DMS53 (cell line): Measurements from ENCODE around the gene ANO10.
"Not testable (repeated sequence)": the region's sequence is repeated elsewhere in the genome, so short reads cannot be mapped to it uniquely, and the experiment has no call there.

Experiments
- DNase-seq: peaks from one replicate; lab custom pipeline; 2025; lab: John Stamatoyannopoulos, UW

Gene ANO10

GRCh38 chr3:43621656-43622432 lies at the start of gene ANO10:
ANO10 (minus strand) TSS chr3:43622011; CDS start chr3:43605852, 16,159 bp downstream.
- peak; percentile 95 for DNase-seq

DNA sequence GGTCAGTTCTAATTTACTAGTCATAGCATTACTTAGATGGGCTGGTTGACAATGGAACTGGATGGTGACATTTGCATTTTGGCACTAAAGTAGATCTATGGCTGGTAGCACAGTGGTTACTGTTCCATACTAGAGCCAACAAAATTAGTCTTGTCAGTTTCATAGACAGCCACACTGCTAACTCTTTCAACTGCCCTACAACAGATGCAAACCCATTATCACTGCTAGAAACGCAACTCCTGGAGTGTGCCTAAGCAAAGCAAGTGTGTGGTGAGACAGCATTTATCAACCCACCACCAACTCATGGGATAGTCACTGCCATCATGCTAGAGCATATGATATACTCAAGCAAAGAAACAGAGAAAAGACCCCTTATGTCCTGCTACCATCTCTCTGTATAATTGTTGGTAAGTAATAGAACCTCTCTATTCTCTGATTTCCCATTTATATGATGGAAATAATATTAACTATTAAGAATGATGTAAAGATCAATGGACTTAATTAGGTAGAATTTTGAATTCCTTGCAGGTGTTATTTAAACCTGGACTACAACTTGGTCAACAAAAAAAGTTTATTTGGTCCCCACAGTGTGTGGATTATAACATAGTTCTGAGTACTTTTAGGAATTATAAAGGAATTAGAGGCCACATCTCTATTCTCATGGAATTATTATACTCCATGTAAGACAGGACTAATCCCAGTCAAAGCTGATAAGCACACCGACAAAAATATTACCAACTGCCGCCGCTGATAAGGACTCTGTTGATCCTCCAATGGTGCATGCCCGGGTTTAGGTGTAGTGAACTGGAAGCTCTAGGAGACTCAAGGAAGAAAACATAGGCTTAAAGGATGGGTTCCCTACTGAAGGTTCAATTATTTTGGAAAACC lies 49.1 kb upstream of the ANO10 start:
- DNase-seq = no peak

DNA sequence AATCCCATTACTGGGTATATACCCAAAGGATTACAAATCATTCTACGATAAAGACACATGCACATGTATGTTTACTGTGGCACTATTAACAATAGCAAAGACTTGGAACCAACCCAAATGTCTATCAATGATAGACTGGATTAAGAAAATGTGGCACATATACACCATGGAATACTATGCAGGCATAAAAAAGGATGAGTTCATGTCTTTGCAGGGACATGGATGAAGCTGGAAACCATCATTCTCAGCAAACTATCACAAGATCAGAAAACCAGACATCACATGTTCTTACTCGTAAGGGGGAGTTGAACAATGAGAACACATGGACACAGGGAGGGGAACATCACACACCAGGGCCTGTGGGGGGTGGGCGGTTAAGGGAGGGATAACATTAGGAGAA lies 43.2 kb upstream of the ANO10 start:
- DNase-seq = not testable (repeated sequence)

- DNase-seq = not testable (repeated sequence)
These were observed 39.6 kb upstream of the ANO10 start for GRCh38 chr3:43661376-43661775.

DNA sequence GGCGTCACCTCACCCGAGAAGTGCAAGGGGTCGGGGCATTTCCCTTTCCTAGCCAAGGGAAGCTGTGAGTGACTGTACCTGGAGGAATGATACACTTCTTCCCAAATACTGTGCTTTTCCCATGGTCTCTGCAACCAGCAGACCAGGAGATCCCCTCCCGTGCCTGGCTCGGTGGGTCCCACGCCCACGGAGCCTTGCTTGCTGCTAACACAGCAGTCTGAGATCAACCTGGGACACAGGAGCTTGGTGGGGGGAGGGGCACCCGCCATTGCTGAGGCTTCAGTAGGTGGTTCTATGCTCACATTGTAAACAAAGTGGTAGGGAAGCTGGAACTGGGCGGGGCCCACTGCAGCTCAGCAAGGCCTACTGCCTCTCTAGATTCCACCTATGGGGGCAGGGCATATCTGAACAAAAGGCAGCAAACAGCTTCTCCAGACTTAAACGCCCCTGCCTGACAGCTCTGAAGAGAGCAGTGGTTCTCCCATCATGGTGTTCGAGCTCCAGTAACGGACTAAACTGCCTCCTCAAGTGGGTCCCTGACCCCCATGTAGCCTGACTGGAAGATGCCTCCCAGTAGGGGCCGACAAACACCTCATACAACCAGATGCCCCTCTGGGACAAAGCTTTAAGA lies 37.6 kb upstream of the ANO10 start:
- DNase-seq = no peak

DNA sequence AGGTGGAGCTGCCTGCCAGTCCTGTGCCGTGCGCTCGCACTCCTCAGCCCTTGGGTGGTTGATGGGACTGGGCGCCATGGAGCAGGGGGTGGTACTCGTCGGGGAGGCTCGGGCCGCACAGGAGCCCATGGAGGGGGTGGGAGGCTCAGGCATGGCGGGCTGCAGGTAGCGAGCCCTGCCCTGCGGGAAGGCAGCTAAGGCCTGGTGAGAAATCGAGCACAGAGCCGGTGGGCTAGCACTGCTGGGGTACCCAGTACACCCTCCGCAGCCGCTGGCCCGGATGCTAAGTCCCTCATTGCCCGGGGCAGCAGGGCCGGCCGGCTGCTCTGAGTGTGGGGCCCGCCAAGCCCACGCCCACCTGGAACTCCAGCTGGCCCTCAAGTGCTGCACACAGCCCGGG lies 34.6 kb upstream of the ANO10 start:
- DNase-seq = not testable (repeated sequence)

DNA sequence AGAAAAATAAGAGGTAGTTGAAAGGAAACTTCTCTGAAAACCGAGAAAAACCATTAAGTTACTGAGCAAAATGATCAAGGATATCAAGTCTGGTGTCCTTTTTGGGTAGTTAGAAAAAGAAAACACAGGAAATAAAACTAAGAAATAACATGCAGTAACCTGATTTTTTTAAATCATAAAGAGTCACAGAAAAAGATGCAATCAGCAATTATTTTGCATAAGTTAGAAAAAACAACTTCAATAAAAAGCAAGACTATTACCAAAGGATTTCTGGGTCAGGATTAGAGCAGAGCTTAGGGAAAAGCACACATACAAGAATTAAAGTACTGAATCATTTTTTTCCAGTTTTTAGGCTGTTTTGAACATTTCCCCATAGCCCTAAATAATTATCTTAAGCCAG lies 28.5 kb upstream of the ANO10 start:
- DNase-seq = no peak

DNA sequence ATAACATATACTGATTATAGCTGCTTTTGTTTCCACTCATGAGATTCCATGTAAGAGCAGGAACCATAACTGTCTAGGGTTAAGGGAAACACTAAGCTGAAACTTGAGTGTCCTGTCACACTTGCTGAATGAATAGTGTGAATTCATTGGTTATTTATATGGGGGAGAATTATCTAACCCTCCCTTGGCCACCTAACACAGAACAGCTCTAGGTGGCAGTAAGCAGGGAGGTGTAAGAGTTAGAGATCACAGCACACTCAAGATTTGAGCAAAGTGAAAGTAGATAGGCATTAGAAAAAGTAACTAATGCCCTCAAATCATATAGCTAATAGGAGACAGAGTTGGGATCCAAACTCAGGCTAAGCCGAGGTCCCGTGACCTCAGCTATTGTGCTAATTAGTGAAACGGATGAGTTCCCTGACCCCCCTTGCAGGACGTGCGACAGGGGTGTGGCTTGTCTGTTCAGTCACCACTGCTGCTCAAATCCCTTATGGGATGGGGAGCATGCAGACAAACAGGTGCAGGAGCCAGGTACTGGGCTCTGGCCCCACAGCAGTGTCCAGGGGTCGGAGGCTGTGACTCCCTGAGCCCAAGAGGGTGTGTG lies 27.7 kb upstream of the ANO10 start:
- no peak for DNase-seq

- DNase-seq = no peak
These were observed 27.1 kb upstream of the ANO10 start for GRCh38 chr3:43648957-43649356.

- no peak for DNase-seq
These were observed 25.7 kb upstream of the ANO10 start for GRCh38 chr3:43647331-43648166.

DNA sequence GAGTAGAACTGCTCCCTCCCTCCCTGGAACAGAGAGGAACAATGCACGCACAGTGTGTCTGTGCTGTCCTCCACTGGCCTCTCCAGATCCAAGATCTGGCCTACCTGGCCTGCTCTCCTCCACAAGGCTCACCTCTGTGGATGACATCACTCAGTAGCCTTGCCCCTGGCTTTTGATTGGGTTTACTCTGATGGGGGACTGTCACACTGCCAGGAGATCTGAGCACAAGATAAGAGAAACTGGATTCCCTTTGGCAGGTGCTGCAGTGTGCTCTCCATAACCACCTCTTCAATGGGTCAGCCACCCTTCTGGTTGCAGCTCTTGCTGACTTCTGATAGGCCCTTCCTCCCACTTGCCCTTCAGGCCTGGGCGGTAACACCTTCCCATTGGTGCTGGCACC lies 22.6 kb upstream of the ANO10 start:
- DNase-seq = peak; percentile 27

GRCh38 chr3:43641306-43642114 lies 19.7 kb upstream of the ANO10 start:
- DNase-seq = no peak

GRCh38 chr3:43640681-43641080 lies 18.9 kb upstream of the ANO10 start:
- no peak for DNase-seq

- DNase-seq = peak; percentile 66
These were observed 17.0 kb upstream of the ANO10 start for GRCh38 chr3:43638594-43639447.

DNA sequence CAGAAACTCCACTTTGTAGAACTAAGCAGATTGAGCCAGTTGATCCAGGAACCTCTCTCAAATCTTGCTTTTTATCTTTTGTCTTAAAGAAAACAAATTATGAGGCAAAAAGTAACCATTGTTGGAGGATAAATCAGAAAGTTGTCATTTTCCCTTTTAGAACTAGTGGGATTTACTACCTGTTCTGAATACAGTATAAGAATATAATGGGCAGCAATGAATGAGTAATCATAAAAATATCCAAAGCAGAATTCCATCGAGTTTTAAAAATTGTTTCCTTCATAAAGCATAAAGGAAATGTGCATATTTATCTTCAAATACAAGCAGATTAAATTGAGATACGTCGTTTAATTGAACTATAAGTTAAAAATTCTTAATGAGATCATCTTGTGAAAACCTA lies 15.9 kb upstream of the ANO10 start:
- no peak for DNase-seq

DNA sequence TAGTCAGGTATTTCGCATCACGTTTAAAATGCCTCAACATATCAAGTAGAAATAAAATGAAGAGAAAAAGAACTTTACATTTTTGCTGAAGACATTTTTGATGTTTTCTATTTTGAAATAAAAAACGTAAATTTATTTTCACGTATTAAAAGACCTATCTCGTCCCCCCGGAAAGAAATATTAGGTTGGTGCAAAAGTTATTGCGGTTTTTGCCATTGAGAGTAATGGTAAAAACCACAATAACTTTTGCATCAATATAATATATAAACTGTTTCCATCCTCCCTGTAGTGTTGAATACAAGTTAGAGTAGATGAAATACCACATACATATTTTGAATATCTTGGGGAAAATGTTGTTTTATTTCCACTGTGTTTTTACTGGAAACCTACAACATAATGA lies 11.2 kb upstream of the ANO10 start:
- no peak for DNase-seq

DNA sequence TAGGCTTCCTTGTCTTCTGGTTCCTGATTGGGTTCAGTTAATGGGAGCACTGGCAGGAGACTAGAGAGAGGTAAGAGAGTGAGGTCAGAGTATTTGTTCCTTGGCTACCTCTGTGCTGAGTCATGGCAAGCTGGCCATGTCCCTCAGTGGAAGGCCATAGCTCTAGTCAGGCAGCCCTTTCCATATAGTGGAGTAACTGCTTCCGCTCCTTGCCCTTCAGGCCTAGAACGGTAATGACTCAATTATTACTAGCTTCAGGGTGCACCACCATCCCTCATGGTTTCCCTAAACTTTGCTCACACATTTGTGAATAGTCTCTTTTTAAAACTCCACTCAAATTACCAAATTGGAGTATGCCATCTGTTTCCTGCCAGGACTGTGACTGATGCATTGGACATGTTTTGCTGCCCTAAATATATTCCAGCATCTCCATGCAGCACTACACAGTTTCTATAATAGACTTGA lies 10.5 kb upstream of the ANO10 start:
- peak; percentile 59 for DNase-seq

- DNase-seq = no peak
These were observed 7.9 kb upstream of the ANO10 start for GRCh38 chr3:43629741-43630140.

GRCh38 chr3:43629257-43629656 lies 7.4 kb upstream of the ANO10 start:
- peak; percentile 11 for DNase-seq
